Stimulated activated naive CD4-positive, alpha-beta T cell (primary cell): ENCODE measurements around the gene TMEM52B.
A peak's percentile ranks its signal among the peaks of the same experiment; 100 is the strongest.
"Not testable (repeated sequence)": the region's sequence is repeated elsewhere in the genome, so short reads cannot be mapped to it uniquely, and the experiment has no call there.

ENCODE experiments used
- DNase-seq, 6 experiments: peaks; one replicate each; lab custom pipeline; 2025; lab: John Stamatoyannopoulos, UW

The TMEM52B gene

GRCh38 chr12:10171973-10172728 is 6.7 kb upstream of the TMEM52B start, which contains the start of gene OLR1:
OLR1 (minus strand) TSS chr12:10172132; CDS start chr12:10172077, 55 bp downstream.
- DNase-seq, result no peak

- no peak for DNase-seq
Measured at GRCh38 chr12:10174986-10175614, 3.7 kb upstream of the TMEM52B start.

GRCh38 chr12:10175846-10176636 is 2.8 kb upstream of the TMEM52B start:
- no peak for DNase-seq

- DNase-seq, result no peak
Measured at GRCh38 chr12:10179776-10180181, 947 bp downstream of the TMEM52B start.

GRCh38 chr12:10182354-10183049 is 3.7 kb downstream of the TMEM52B start:
- no peak for DNase-seq

- DNase-seq, result no peak
Measured at GRCh38 chr12:10184261-10184843, 5.5 kb downstream of the TMEM52B start.

GRCh38 chr12:10186299-10186698 is 7.5 kb downstream of the TMEM52B start:
- DNase-seq, result no peak

GRCh38 chr12:10186958-10187357 is 8.1 kb downstream of the TMEM52B start:
- not testable (repeated sequence) for DNase-seq

- no peak for DNase-seq
Measured at GRCh38 chr12:10189653-10190052, 10.8 kb downstream of the TMEM52B start.

- peak; percentile 3 to 52 (median 22) for DNase-seq
Measured at GRCh38 chr12:10190558-10191388, 11.9 kb downstream of the TMEM52B start.

- no peak for DNase-seq
Measured at GRCh38 chr12:10191865-10192264, 13.0 kb downstream of the TMEM52B start.

- DNase-seq, result no peak
Measured at GRCh38 chr12:10194160-10194670, 15.4 kb downstream of the TMEM52B start.

GRCh38 chr12:10196210-10196609 is 17.4 kb downstream of the TMEM52B start:
- DNase-seq, result no peak

GRCh38 chr12:10197879-10198278 is 19.0 kb downstream of the TMEM52B start:
- DNase-seq, result no peak

- DNase-seq, result not testable (repeated sequence)
Measured at GRCh38 chr12:10204495-10204894, 25.7 kb downstream of the TMEM52B start.

- no peak for DNase-seq
Measured at GRCh38 chr12:10205220-10205807, 26.5 kb downstream of the TMEM52B start.

- DNase-seq, result no peak
Measured at GRCh38 chr12:10207136-10207535, 28.3 kb downstream of the TMEM52B start.

- DNase-seq, result no peak
Measured at GRCh38 chr12:10210225-10210624, 31.4 kb downstream of the TMEM52B start.

- DNase-seq, result no peak
Measured at GRCh38 chr12:10211101-10211939, 32.5 kb downstream of the TMEM52B start.
